ENCODE measurements around the gene SACM1L. TPM values are rescaled to one million over a fixed set of nuclear protein-coding genes. Genes with fewer than 3 reads are reported as not detected.

SACM1L gene
- total RNA-seq, 1 donor from 2014 or later, result 19.8 TPM

- H3K27me3 ChIP-seq (ENCODE audit: control insufficient read depth, insufficient read depth, low read length), result no peaks in the 10 kb centered on the region
- no peak overlapping the region for H3K4me3 ChIP-seq (ENCODE audit: low read depth, low read length)
- DNase-seq (ENCODE audit: low read depth), result no peak
- no peak for TF ChIP-seq CTCF (IDR thresholded peaks at IDR 0.05; ENCODE audit: insufficient read depth, low read length, poor library complexity, severe bottlenecking)
- no peaks in the 10 kb centered on the region for H3K36me3 ChIP-seq (ENCODE audit: control insufficient read depth, insufficient read depth, low read length)
Observed at GRCh38 chr3:45785605-45786150, 96.5 kb downstream of the SACM1L start.

- no peak for DNase-seq (ENCODE audit: low read depth)
- Histone ChIP-seq H3K36me3 (ENCODE audit: control insufficient read depth, insufficient read depth, low read length) (no peaks in the 10 kb centered on the region), H3K4me3 (ENCODE audit: low read depth, low read length) (no peak overlapping the region), H3K27me3 (ENCODE audit: control insufficient read depth, insufficient read depth, low read length) (no peaks in the 10 kb centered on the region)
- no peak for TF ChIP-seq CTCF (IDR thresholded peaks at IDR 0.05; ENCODE audit: insufficient read depth, low read length, poor library complexity, severe bottlenecking)
Observed at GRCh38 chr3:45786801-45787495, 97.8 kb downstream of the SACM1L start.

GRCh38 chr3:45787551-45787950 lies 98.4 kb downstream of the SACM1L start:
- no peak for DNase-seq (ENCODE audit: low read depth)
- TF ChIP-seq CTCF (IDR thresholded peaks at IDR 0.05; ENCODE audit: insufficient read depth, low read length, poor library complexity, severe bottlenecking), result no peak
- Histone ChIP-seq H3K36me3 (ENCODE audit: control insufficient read depth, insufficient read depth, low read length) (no peaks in the 10 kb centered on the region), H3K4me3 (ENCODE audit: low read depth, low read length) (no peak overlapping the region), H3K27me3 (ENCODE audit: control insufficient read depth, insufficient read depth, low read length) (no peaks in the 10 kb centered on the region)

- no peak for TF ChIP-seq CTCF (IDR thresholded peaks at IDR 0.05; ENCODE audit: insufficient read depth, low read length, poor library complexity, severe bottlenecking)
- no peaks in the 10 kb centered on the region for H3K36me3 ChIP-seq (ENCODE audit: control insufficient read depth, insufficient read depth, low read length)
- no peak overlapping the region for H3K4me3 ChIP-seq (ENCODE audit: low read depth, low read length)
- no peak for DNase-seq (ENCODE audit: low read depth)
- no peaks in the 10 kb centered on the region for H3K27me3 ChIP-seq (ENCODE audit: control insufficient read depth, insufficient read depth, low read length)
Observed at GRCh38 chr3:45789235-45789812, 100.1 kb downstream of the SACM1L start.

GRCh38 chr3:45790596-45790995 lies 101.4 kb downstream of the SACM1L start:
- DNase-seq (ENCODE audit: low read depth), result no peak
- no peaks in the 10 kb centered on the region for H3K27me3 ChIP-seq (ENCODE audit: control insufficient read depth, insufficient read depth, low read length)
- no peak overlapping the region for H3K4me3 ChIP-seq (ENCODE audit: low read depth, low read length)
- no peak for TF ChIP-seq CTCF (IDR thresholded peaks at IDR 0.05; ENCODE audit: insufficient read depth, low read length, poor library complexity, severe bottlenecking)
- H3K36me3 ChIP-seq (ENCODE audit: control insufficient read depth, insufficient read depth, low read length), result no peaks in the 10 kb centered on the region
